GM12801 (cell line): Measurements from ENCODE around the gene APOA4.

Experiments
- CTCF ChIP-seq: IDR thresholded peaks from one replicate; pipeline ENCODE4 v1.5.1; 2011; ENCODE audit warnings: control low read depth; ENCODE audit not compliant: insufficient read length; ENCODE audit errors: extremely low read depth

The APOA4 gene

GRCh38 chr11:116775975-116776374 lies 47.1 kb downstream of the APOA4 start:
- TF ChIP-seq CTCF, result no peak

GRCh38 chr11:116774661-116775060 lies 48.4 kb downstream of the APOA4 start:
- TF ChIP-seq CTCF, result no peak

GRCh38 chr11:116773203-116774097 lies 49.7 kb downstream of the APOA4 start:
- no peak for TF ChIP-seq CTCF

GRCh38 chr11:116772443-116773202 lies 50.5 kb downstream of the APOA4 start, which contains the start of gene BUD13:
Gene BUD13, minus strand, starts transcription at chr11:116772987. Its CDS starts 23 bp downstream, at chr11:116772964.
- no peak for TF ChIP-seq CTCF

- TF ChIP-seq CTCF, result no peak
Measured at GRCh38 chr11:116771935-116772334, 51.2 kb downstream of the APOA4 start.
